Heart right ventricle (tissue), 16 donors: ENCODE measurements around the gene GTF2E1. TPM values are rescaled to one million over a fixed set of nuclear protein-coding genes. Genes with fewer than 3 reads are reported as not detected.
"Not testable (repeated sequence)": the region's sequence is repeated elsewhere in the genome, so short reads cannot be mapped to it uniquely, and the experiment has no call there.

Source experiments
- ATAC-seq, 8 donors: fragments of 200-7000 bp; cut with Tn5 transposase; one replicate each; pipeline ENCODE4 v1.9.1; 2020; ENCODE audit warnings: mild to moderate bottlenecking in 8 of 8, moderate library complexity in 8 of 8, moderate number of reproducible peaks in 1 of 8
- DNase-seq, 2 donors: peaks; one replicate each; pipeline ENCODE4 v3.0.0-alpha.2; 2020
- H3K27ac ChIP-seq, 10 donors: fragments of 200-600 bp; sonication (generic) in 2 of 10; one replicate each; pipeline versions ENCODE4 v1.5.0 to v1.8.0; 2020 to 2022; ENCODE audit warnings: mild to moderate bottlenecking in 3 of 10
- H3K27me3 ChIP-seq, 7 donors: fragments of 200-600 bp; one replicate each; pipeline ENCODE4 v1.8.0; 2021 to 2022; ENCODE audit warnings: mild to moderate bottlenecking in 2 of 7
- H3K36me3 ChIP-seq, 9 donors: fragments of 200-600 bp; sonication (generic) in 1 of 9; one replicate each; pipeline versions ENCODE4 v1.5.0 to v1.8.0; 2020 to 2022; ENCODE audit warnings: mild to moderate bottlenecking in 2 of 9
- H3K4me1 ChIP-seq, 9 donors: fragments of 200-600 bp; sonication (generic) in 1 of 9; one replicate each; pipeline versions ENCODE4 v1.5.0 to v1.8.0; 2020 to 2022; ENCODE audit warnings: mild to moderate bottlenecking in 4 of 9
- H3K4me3 ChIP-seq, 10 donors: fragments of 200-600 bp; sonication (generic) in 2 of 10; one replicate each; pipeline versions ENCODE4 v1.5.0 to v1.8.0; 2020 to 2022; ENCODE audit warnings: mild to moderate bottlenecking in 7 of 10, moderate library complexity in 2 of 10
- H3K9me3 ChIP-seq, 11 donors: fragments of 200-600 bp in 10 of 11; sonication (generic) in 2 of 11; one replicate each; pipeline versions ENCODE4 v1.5.0 to v1.8.0; 2013 to 2022; ENCODE audit warnings: mild to moderate bottlenecking in 2 of 11, control low read depth in 1 of 11, moderate library complexity in 1 of 11
- CTCF ChIP-seq, 9 donors: fragments of 200-600 bp; sonication (generic) in 2 of 9; IDR thresholded peaks; one replicate each; pipeline versions ENCODE4 v1.5.0 to v1.8.0; 2021 to 2022; ENCODE audit warnings: antibody characterized with exemption in 9 of 9, mild to moderate bottlenecking in 5 of 9, moderate library complexity in 1 of 9
- WGBS, 2 donors: extraction: QIAGEN DNeasy Blood & Tissue Kit; methylation state at CpG; one replicate each; pipeline ENCODE4 v1.1.7; 2013; ENCODE audit warnings: inconsistent platforms in 1 of 2; 5-methylcytosine and 5-hydroxymethylcytosine counted together
- intact Hi-C, 10 donors: fragments of 100-400 bp; cut with DNase I; formaldehyde crosslinking; loops; one replicate each; pipeline versions ENCODE4 v1.11.1 to v1.14.2; 2022
- polyA plus RNA-seq, 2 donors: library from polyadenylated mRNA; stranded (reverse); fragments of 200-250 nt; gene quantifications; one replicate each; pipeline ENCODE4 v1.2.3, GENCODE V29; 2013
- total RNA-seq, 10 donors: library from RNA; stranded (reverse); fragmentation: NEBNext Ultra II Directional in 3 of 10; extraction: Animal tissue kit (Norgen Biotek cat#: 25700) in 3 of 10; gene quantifications; one replicate each; pipeline versions ENCODE4 v1.2.1 to v1.2.4, GENCODE V29; 2021 to 2023
- donor health status: Arrhythmogenic right ventricular cardiomyopathy.
- donor health status: ischemic (EF 13 %, LVEDD 7.1; RV severe dilation, severe dysfunction).
- donor health status: healthy with polysubstance abuse.
- donor health status: DM: no; HTN: yes; CAD: no.
- donor health status: DM: no; HTN: no; CAD: no.
- donor health status: ischemic (EF 25% LVEDD 6.9; RV normal size, moderate dysfunction).
- donor health status: ischemic (EF 25% LVEDD 5.7; RV mildly dilated, moderate dysfunction).
- donor health status: healthy.
- donor health status: DM: yes; HTN: yes; CAD: no.
- donor health status: Ischemic cardiomyopathy.
- donor health status: ischemic (EF 35%, LVEDD 5.7; RV mildly dilated, moderate dysfunction).
- donor health status: nonischemic (EF 11% LVEDD 7.7; RV severe dilation, severe dysfunction).
- donor health status: DM: yes; HTN: yes; CAD: no.
- donor health status: PGD.
- donor health status: ischemic (EF 29% LVEDD 5.4; RV normal size, mild dysfunction).
- donor health status: nonischemic (EF 23%, LVEDD 6.1; RV moderate dilation, normal function).

GTF2E1 gene
- total and polyA plus RNA-seq, 12 donors, result 3.7 to 16.2 (median 11.3) TPM

GRCh38 chr3:120753810-120754209, 11.3 kb downstream of the GTF2E1 start:
- no peak overlapping the region for H3K27ac ChIP-seq
- intact Hi-C loops, result no loop called here
- no peaks in the 10 kb centered on the region for H3K27me3 ChIP-seq
- H3K4me1 ChIP-seq, result peaks cover 0 to 10% (median 0%) of the 10 kb centered on the region in 9 donors
- H3K9me3 ChIP-seq, result no peaks in the 10 kb centered on the region
- TF ChIP-seq CTCF (IDR thresholded peaks at IDR 0.05), result no peak
- DNase-seq, result no peak
- H3K4me3 ChIP-seq, result no peak overlapping the region
- no peak for ATAC-seq
- peaks cover 0 to 36% (median 9%) of the 10 kb centered on the region in 9 donors for H3K36me3 ChIP-seq

- WGBS, 2 donors, result 81 to 86% methylated on average over 2 of the region's 2 CpGs
Observed at GRCh38 chr3:120756061-120756460, 13.5 kb downstream of the GTF2E1 start.

GRCh38 chr3:120758551-120758950, 16.0 kb downstream of the GTF2E1 start:
- not testable (repeated sequence) for ATAC-seq
- peaks cover 0 to 13% (median 2%) of the 10 kb centered on the region in 9 donors for H3K36me3 ChIP-seq
- 86 to 87% methylated on average over 4 of the region's 4 CpGs for WGBS, 2 donors

More at GRCh38 chr3:120756061-120756460, 13.5 kb downstream of the GTF2E1 start:
- intact Hi-C loops, result no loop called here
- H3K27ac ChIP-seq, result no peak overlapping the region
- no peak for TF ChIP-seq CTCF (IDR thresholded peaks at IDR 0.05)
- H3K36me3 ChIP-seq, result peaks cover 0 to 27% (median 5%) of the 10 kb centered on the region in 9 donors
- no peak for ATAC-seq
- no peak for DNase-seq
- no peaks in the 10 kb centered on the region for H3K27me3 ChIP-seq
- H3K4me1 ChIP-seq, result peaks cover 0 to 10% (median 0%) of the 10 kb centered on the region in 9 donors
- H3K9me3 ChIP-seq, result no peaks in the 10 kb centered on the region
- no peak overlapping the region for H3K4me3 ChIP-seq

GRCh38 chr3:120762615-120763014, 20.1 kb downstream of the GTF2E1 start:
- H3K9me3 ChIP-seq, result no peaks in the 10 kb centered on the region
- ATAC-seq (no peak), DNase-seq (no peak)
- H3K27ac ChIP-seq, result no peak overlapping the region
- H3K27me3 ChIP-seq, result no peaks in the 10 kb centered on the region
- peaks cover 0 to 16% (median 9%) of the 10 kb centered on the region in 9 donors for H3K4me1 ChIP-seq
- intact Hi-C loops, result no loop called here
- WGBS, 2 donors, result 93 to 94% methylated on average over 1 of the region's 1 CpG
- H3K4me3 ChIP-seq, result no peak overlapping the region
- no peak for TF ChIP-seq CTCF (IDR thresholded peaks at IDR 0.05)
- peaks cover 0 to 7% (median 0%) of the 10 kb centered on the region in 9 donors for H3K36me3 ChIP-seq

More at GRCh38 chr3:120758551-120758950, 16.0 kb downstream of the GTF2E1 start:
- H3K27ac ChIP-seq, H3K4me1 ChIP-seq, H3K9me3 ChIP-seq, DNase-seq, H3K4me3 ChIP-seq, intact Hi-C loops, H3K27me3 ChIP-seq: not testable (repeated sequence)

GRCh38 chr3:120763601-120764000, 21.1 kb downstream of the GTF2E1 start:
- intact Hi-C loops, result no loop called here
- Histone ChIP-seq H3K4me3 (no peak overlapping the region), H3K9me3 (no peaks in the 10 kb centered on the region), H3K4me1 (peaks cover 0 to 23% (median 9%) of the 10 kb centered on the region in 9 donors), H3K27ac (no peak overlapping the region), H3K27me3 (no peaks in the 10 kb centered on the region), H3K36me3 (no peaks in the 10 kb centered on the region)
- ATAC-seq (no peak), DNase-seq (no peak)
- 47 to 50% methylated on average over 1 of the region's 1 CpG for WGBS, 2 donors
- no peak for TF ChIP-seq CTCF (IDR thresholded peaks at IDR 0.05)
